Fibroblast of pulmonary artery (primary cell): ENCODE results near the gene PNPLA5.

Source experiments
- DNase-seq: peaks from one replicate; pipeline ENCODE4 v3.0.0-alpha.2; 2010; ENCODE audit warnings: low read depth
- H3K4me3 ChIP-seq: replicated peaks from 2 replicates; pipeline ENCODE4 v1.5.1; 2011; ENCODE audit warnings: low read depth, mild to moderate bottlenecking, control low read depth, low read length, moderate library complexity
- CTCF ChIP-seq: IDR thresholded peaks from 2 replicates; pipeline ENCODE4 v1.5.1; 2011; ENCODE audit warnings: mild to moderate bottlenecking, control low read depth, low read length, inconsistent platforms; ENCODE audit errors: missing control alignments

PNPLA5 gene

GRCh38 chr22:43882122-43882767, 9.6 kb downstream of the PNPLA5 start:
- H3K4me3 ChIP-seq, result no peak overlapping the region
- no peak for TF ChIP-seq CTCF
- no peak for DNase-seq

GRCh38 chr22:43881091-43882061, 10.4 kb downstream of the PNPLA5 start:
- no peak for TF ChIP-seq CTCF
- DNase-seq, result no peak
- H3K4me3 ChIP-seq, result no peak overlapping the region

GRCh38 chr22:43880541-43880991, 11.2 kb downstream of the PNPLA5 start:
- no peak overlapping the region for H3K4me3 ChIP-seq
- DNase-seq, result no peak
- no peak for TF ChIP-seq CTCF

- DNase-seq, result no peak
- no peak for TF ChIP-seq CTCF
- H3K4me3 ChIP-seq, result no peak overlapping the region
Measured at GRCh38 chr22:43879901-43880540, 11.8 kb downstream of the PNPLA5 start.

- DNase-seq, result no peak
- TF ChIP-seq CTCF, result no peak
- H3K4me3 ChIP-seq, result no peak overlapping the region
Measured at GRCh38 chr22:43878831-43879550, 12.8 kb downstream of the PNPLA5 start.

GRCh38 chr22:43878079-43878795, 13.6 kb downstream of the PNPLA5 start:
- TF ChIP-seq CTCF, result no peak
- H3K4me3 ChIP-seq, result no peak overlapping the region
- DNase-seq, result peak; percentile 64
